Mesothelial cell of epicardium (in vitro differentiated cells): ENCODE results near the gene IGFL2. TPM values are rescaled to one million over a fixed set of nuclear protein-coding genes. Genes with fewer than 3 reads are reported as not detected.

ENCODE experiments used
- DNase-seq, 2 experiments: peaks; one replicate each; pipeline ENCODE4 v3.0.0; 2021; ENCODE audit warnings: low spot score in 2 of 2; ENCODE audit not compliant: unreplicated experiment in 2 of 2
- H3K27ac Mint-ChIP-seq: 2 replicates; pipeline ENCODE4 v1.8.0; 2021; ENCODE audit warnings: mixed read lengths
- H3K27me3 Mint-ChIP-seq: 2 replicates; pipeline ENCODE4 v1.8.0; 2021; ENCODE audit warnings: low read depth, mixed read lengths
- H3K36me3 Mint-ChIP-seq: 2 replicates; pipeline ENCODE4 v1.8.0; 2021; ENCODE audit warnings: mixed read lengths
- H3K4me1 Mint-ChIP-seq: 2 replicates; pipeline ENCODE4 v1.8.0; 2021; ENCODE audit warnings: mixed read lengths
- H3K4me3 Mint-ChIP-seq: 2 replicates; pipeline ENCODE4 v1.8.0; 2021; ENCODE audit warnings: mild to moderate bottlenecking, moderate library complexity, mixed read lengths
- H3K9me3 Mint-ChIP-seq: 2 replicates; pipeline ENCODE4 v1.8.0; 2021; ENCODE audit warnings: mixed read lengths
- CTCF ChIP-seq: fragments of 200-600 bp; sonication (generic); IDR thresholded peaks from one replicate; pipeline ENCODE4 v1.5.0; 2021; ENCODE audit warnings: antibody characterized with exemption; ENCODE audit not compliant: unreplicated experiment
- total RNA-seq: library from RNA; stranded (reverse); gene quantifications from 3 replicates; pipeline ENCODE4 v1.2.1, GENCODE V29; 2021

Gene IGFL2
- total RNA-seq, 1 donor from 2014 or later = 2.0 TPM

GRCh38 chr19:46210669-46211068, 62.6 kb downstream of the IGFL2 start:
- Mint-ChIP-seq H3K27ac (peak overlapping the region; percentile 91), H3K9me3 (no peaks in the 10 kb centered on the region), H3K4me3 (no peak overlapping the region), H3K27me3 (peaks cover 5% of the 10 kb centered on the region), H3K4me1 (peaks cover 30% of the 10 kb centered on the region), H3K36me3 (no peaks in the 10 kb centered on the region)
- DNase-seq = no peak
- TF ChIP-seq CTCF = no peak

Other genes with a start within 250 kb of the IGFL2 start
- 10.4 to 11.5 TPM (median 10.9 TPM) in 3 replicates for gene MYPOP, start 245.6 kb upstream of the IGFL2 start, total RNA-seq
- gene NANOS2, start 233.5 kb upstream of the IGFL2 start, total RNA-seq = not detected in 3 replicates
- gene NOVA2, start 174.4 kb upstream of the IGFL2 start, total RNA-seq = 0.51 to 1.2 TPM (median 0.67 TPM) in 3 replicates
- 21.5 to 24.9 TPM (median 22.3 TPM) in 3 replicates for gene CCDC61, start 152.8 kb upstream of the IGFL2 start, total RNA-seq
- gene PGLYRP1, start 125.2 kb upstream of the IGFL2 start, total RNA-seq = not detected in 3 replicates
- gene IGFL4, start 107.2 kb upstream of the IGFL2 start, total RNA-seq = 1.8 to 2.8 TPM (median 2.4 TPM) in 3 replicates
- gene IGFL3, start 23.6 kb upstream of the IGFL2 start, total RNA-seq = not detected in 3 replicates
- gene IGFL1, start 81.5 kb downstream of the IGFL2 start, total RNA-seq = 0.29 TPM in 1 of 3 replicates, not detected in the others
- gene HIF3A, start 148.8 kb downstream of the IGFL2 start, total RNA-seq = 164 to 175 TPM (median 165 TPM) in 3 replicates
- 80.6 to 86.4 TPM (median 85.2 TPM) in 3 replicates for gene PPP5C, start 198.8 kb downstream of the IGFL2 start, total RNA-seq